ENCODE results near the gene MYB.
"Not testable (repeated sequence)": the region's sequence is repeated elsewhere in the genome, so short reads cannot be mapped to it uniquely, and the experiment has no call there.

The MYB gene

GRCh38 chr6:135180542-135181332 lies at the start of gene MYB:
MYB (plus strand) TSS chr6:135181308; CDS start chr6:135181514, 206 bp downstream.
- peak; percentile 52 for DNase-seq

- no peak for DNase-seq
These were observed 48.3 kb upstream of the MYB start for GRCh38 chr6:135132776-135133175.

GRCh38 chr6:135135835-135136234 lies 45.3 kb upstream of the MYB start:
- no peak for DNase-seq

- DNase-seq = no peak
These were observed 43.3 kb upstream of the MYB start for GRCh38 chr6:135137826-135138225.

- DNase-seq = no peak
These were observed 39.9 kb upstream of the MYB start for GRCh38 chr6:135141182-135141581.

GRCh38 chr6:135141728-135142127 lies 39.4 kb upstream of the MYB start:
- no peak for DNase-seq

- not testable (repeated sequence) for DNase-seq
These were observed 38.9 kb upstream of the MYB start for GRCh38 chr6:135142232-135142631.

GRCh38 chr6:135144673-135145062 lies 36.4 kb upstream of the MYB start:
- DNase-seq = no peak

- DNase-seq = no peak
These were observed 35.9 kb upstream of the MYB start for GRCh38 chr6:135145063-135145800.

GRCh38 chr6:135146162-135146934 lies 34.8 kb upstream of the MYB start:
- DNase-seq = no peak

- DNase-seq = no peak
These were observed 33.2 kb upstream of the MYB start for GRCh38 chr6:135147637-135148592.

- DNase-seq = no peak
These were observed 32.2 kb upstream of the MYB start for GRCh38 chr6:135148889-135149288.

- DNase-seq = no peak
These were observed 31.7 kb upstream of the MYB start for GRCh38 chr6:135149376-135149775.

GRCh38 chr6:135150481-135150880 lies 30.6 kb upstream of the MYB start:
- DNase-seq = not testable (repeated sequence)

- DNase-seq = not testable (repeated sequence)
These were observed 27.0 kb upstream of the MYB start for GRCh38 chr6:135154125-135154524.

GRCh38 chr6:135158397-135158796 lies 22.7 kb upstream of the MYB start:
- DNase-seq = no peak

- DNase-seq = no peak
These were observed 21.6 kb upstream of the MYB start for GRCh38 chr6:135159531-135159930.

- DNase-seq = no peak
These were observed 19.4 kb upstream of the MYB start for GRCh38 chr6:135161411-135162395.

GRCh38 chr6:135162678-135163439 lies 18.2 kb upstream of the MYB start:
- no peak for DNase-seq

- DNase-seq = no peak
These were observed 17.7 kb upstream of the MYB start for GRCh38 chr6:135163440-135163738.
